ELR (cell line): ENCODE results near the gene TDRKH.
A peak's percentile ranks its signal among the peaks of the same experiment; 100 is the strongest.
"Not testable (repeated sequence)": the region's sequence is repeated elsewhere in the genome, so short reads cannot be mapped to it uniquely, and the experiment has no call there.

Experiments
- DNase-seq: peaks from one replicate; pipeline ENCODE4 v3.0.0-alpha.2; 2015; ENCODE audit warnings: low read depth

The TDRKH gene

GRCh38 chr1:151762941-151763921 lies 27.1 kb downstream of the TDRKH start, which contains the start of gene MRPL9:
MRPL9 (minus strand) TSS chr1:151763496; CDS start chr1:151763479, 17 bp downstream.
- peak; percentile 86 for DNase-seq

- peak; percentile 51 for DNase-seq
Observed at GRCh38 chr1:151760597-151761385, 29.5 kb downstream of the TDRKH start.

GRCh38 chr1:151759241-151759640 lies 31.1 kb downstream of the TDRKH start:
- DNase-seq, result peak; percentile 58

GRCh38 chr1:151756291-151756690 lies 34.0 kb downstream of the TDRKH start:
- DNase-seq, result peak; percentile 61

- DNase-seq, result no peak
Observed at GRCh38 chr1:151741516-151741915, 48.8 kb downstream of the TDRKH start.

- no peak for DNase-seq
Observed at GRCh38 chr1:151739590-151740355, 50.5 kb downstream of the TDRKH start.

- DNase-seq, result no peak
Observed at GRCh38 chr1:151737479-151737878, 52.8 kb downstream of the TDRKH start.

GRCh38 chr1:151737026-151737425 lies 53.3 kb downstream of the TDRKH start:
- no peak for DNase-seq

GRCh38 chr1:151733995-151734394 lies 56.3 kb downstream of the TDRKH start:
- DNase-seq, result not testable (repeated sequence)

GRCh38 chr1:151733126-151733525 lies 57.2 kb downstream of the TDRKH start:
- DNase-seq, result no peak

GRCh38 chr1:151729966-151730291 lies 60.4 kb downstream of the TDRKH start:
- no peak for DNase-seq

GRCh38 chr1:151729157-151729965 lies 60.9 kb downstream of the TDRKH start:
- DNase-seq, result no peak

- DNase-seq, result peak; percentile 37
Observed at GRCh38 chr1:151728151-151729054, 61.9 kb downstream of the TDRKH start.

- DNase-seq, result no peak
Observed at GRCh38 chr1:151723726-151724370, 66.5 kb downstream of the TDRKH start.
